Sigmoid colon (tissue), 7 donors: ENCODE results near the gene KPNA6. TPM values are rescaled to one million over a fixed set of nuclear protein-coding genes. Genes with fewer than 3 reads are reported as not detected.

ENCODE experiments used
- DNase-seq: peaks from one replicate; pipeline ENCODE4 v3.0.0-alpha.2; 2019
- H3K27ac ChIP-seq, 4 donors: fragments of 200-600 bp; sonication (generic); one replicate each; pipeline ENCODE4 v1.5.1; 2016 to 2019; ENCODE audit warnings: mild to moderate bottlenecking in 1 of 4
- H3K27me3 ChIP-seq, 3 donors: fragments of 200-600 bp; sonication (generic); one replicate each; pipeline ENCODE4 v1.5.1; 2019; ENCODE audit warnings: mild to moderate bottlenecking in 1 of 3
- H3K36me3 ChIP-seq, 4 donors: fragments of 200-600 bp; sonication (generic); one replicate each; pipeline ENCODE4 v1.5.1; 2016 to 2019
- H3K4me1 ChIP-seq, 4 donors: fragments of 200-600 bp; sonication (generic); one replicate each; pipeline ENCODE4 v1.5.1; 2017 to 2019
- H3K4me3 ChIP-seq, 4 donors: fragments of 200-600 bp; sonication (generic); one replicate each; pipeline ENCODE4 v1.5.1; 2017 to 2019; ENCODE audit warnings: mild to moderate bottlenecking in 2 of 4, moderate library complexity in 1 of 4
- H3K9me3 ChIP-seq, 4 donors: fragments of 200-600 bp in 3 of 4; sonication (generic) in 3 of 4; one replicate each; pipeline versions ENCODE4 v1.5.1 to v1.6.1; 2013 to 2019
- CTCF ChIP-seq, 4 experiments: fragments of 450-650 bp in 3 of 4; fragments of 200-600 bp in 1 of 4; IDR thresholded peaks; one replicate each; pipeline ENCODE4 v1.5.1; 2016 to 2019; ENCODE audit warnings: antibody characterized with exemption in 4 of 4, mild to moderate bottlenecking in 3 of 4, moderate library complexity in 2 of 4
- EP300 ChIP-seq, 4 donors: sonication (generic); formaldehyde crosslinking; IDR thresholded peaks; one replicate each; pipeline ENCODE4 v1.6.1; 2017; ENCODE audit warnings: antibody characterized with exemption in 4 of 4
- POLR2A ChIP-seq, 2 donors: fragments of 450-650 bp; IDR thresholded peaks; one replicate each; pipeline ENCODE4 v1.6.1; 2016; ENCODE audit warnings: antibody characterized with exemption in 2 of 2, mild to moderate bottlenecking in 2 of 2, moderate library complexity in 2 of 2
- POLR2AphosphoS5 ChIP-seq, 4 donors: sonication (generic); formaldehyde crosslinking; IDR thresholded peaks; one replicate each; pipeline ENCODE4 v1.6.1; 2017; ENCODE audit warnings: antibody characterized with exemption in 4 of 4
- WGBS, 2 donors: extraction: QIAGEN DNeasy Blood & Tissue Kit; methylation state at CpG; one replicate each; pipeline ENCODE4 v1.1.7; 2013; 5-methylcytosine and 5-hydroxymethylcytosine counted together
- intact Hi-C: fragments of 100-400 bp; cut with DNase I; formaldehyde crosslinking; loops from one replicate; pipeline ENCODE4 v1.15.1; 2023
- polyA plus RNA-seq, 3 donors: library from polyadenylated mRNA; stranded (reverse); fragments of 200-250 nt; gene quantifications; one replicate each; pipeline ENCODE4 v1.2.3, GENCODE V29; 2013
- total RNA-seq, 4 donors: library from RNA; depleted of rRNA; stranded (reverse); fragments of >200 nt; gene quantifications; one replicate each; pipeline ENCODE4 v1.1.0, GENCODE V29; 2016
- donor health status: healthy with polysubstance abuse.
- donor health status: Bipolar disorder and iron deficiency.
- donor health status: healthy.

KPNA6 gene
- total and polyA plus RNA-seq, 7 donors = 6.0 to 47.0 (median 33.4) TPM

- Histone ChIP-seq H3K27ac (no peak overlapping the region), H3K4me3 (no peak overlapping the region), H3K27me3 (no peaks in the 10 kb centered on the region), H3K4me1 (no peaks in the 10 kb centered on the region), H3K36me3 (peaks cover 0 to 64% (median 16%) of the 10 kb centered on the region in 4 donors), H3K9me3 (no peaks in the 10 kb centered on the region)
- no peak for DNase-seq
- TF ChIP-seq EP300 (IDR thresholded peaks at IDR 0.05) (no peak), POLR2AphosphoS5 (IDR thresholded peaks at IDR 0.05) (no peak), CTCF (IDR thresholded peaks at IDR 0.05) (no peak), POLR2A (IDR thresholded peaks at IDR 0.05) (no peak)
- 93 to 96% methylated on average over 9 of the region's 9 CpGs for WGBS, 2 donors
- intact Hi-C loops = no loop called here
Observed at GRCh38 chr1:32100807-32101708, 6.8 kb upstream of the KPNA6 start.

- DNase-seq = no peak
- Histone ChIP-seq H3K27me3 (no peaks in the 10 kb centered on the region), H3K27ac (no peak overlapping the region), H3K4me3 (no peak overlapping the region), H3K36me3 (peaks cover 0 to 34% (median 6%) of the 10 kb centered on the region in 4 donors), H3K9me3 (no peaks in the 10 kb centered on the region), H3K4me1 (peaks cover 0 to 11% (median 9%) of the 10 kb centered on the region in 4 donors)
- intact Hi-C loops = no loop called here
- TF ChIP-seq POLR2AphosphoS5 (IDR thresholded peaks at IDR 0.05) (no peak), EP300 (IDR thresholded peaks at IDR 0.05) (no peak), CTCF (IDR thresholded peaks at IDR 0.05) (no peak), POLR2A (IDR thresholded peaks at IDR 0.05) (no peak)
- 80 to 81% methylated on average over 4 of the region's 4 CpGs for WGBS, 2 donors
Observed at GRCh38 chr1:32104127-32104526, 3.7 kb upstream of the KPNA6 start.

- intact Hi-C loops = no loop called here
- WGBS, 2 donors = 92 to 94% methylated on average over 1 of the region's 1 CpG
- TF ChIP-seq EP300 (IDR thresholded peaks at IDR 0.05) = no peak
- TF ChIP-seq POLR2AphosphoS5 (IDR thresholded peaks at IDR 0.05) = no peak
- no peak for TF ChIP-seq POLR2A (IDR thresholded peaks at IDR 0.05)
- TF ChIP-seq CTCF (IDR thresholded peaks at IDR 0.05) = no peak
Observed at GRCh38 chr1:32105338-32105737, 2.5 kb upstream of the KPNA6 start.

GRCh38 chr1:32106663-32107275 lies 1.1 kb upstream of the KPNA6 start:
- H3K27me3 ChIP-seq = no peaks in the 10 kb centered on the region
- intact Hi-C loops = no loop called here
- H3K4me1 ChIP-seq = peaks cover 0 to 37% (median 35%) of the 10 kb centered on the region in 4 donors
- H3K27ac ChIP-seq = no peak overlapping the region
- H3K36me3 ChIP-seq = peaks cover 0 to 12% (median 0%) of the 10 kb centered on the region in 4 donors
- TF ChIP-seq EP300 (IDR thresholded peaks at IDR 0.05) (no peak), CTCF (IDR thresholded peaks at IDR 0.05) (no peak), POLR2AphosphoS5 (IDR thresholded peaks at IDR 0.05) (no peak), POLR2A (IDR thresholded peaks at IDR 0.05) (no peak)
- no peak for DNase-seq
- 88 to 93% methylated on average over 9 of the region's 9 CpGs for WGBS, 2 donors
- H3K9me3 ChIP-seq = no peaks in the 10 kb centered on the region
- H3K4me3 ChIP-seq = peak overlapping the region in 1 of 4 donors; percentile 80

More at GRCh38 chr1:32105338-32105737, 2.5 kb upstream of the KPNA6 start:
- no peak overlapping the region for H3K4me3 ChIP-seq
- no peaks in the 10 kb centered on the region for H3K9me3 ChIP-seq
- peaks cover 0 to 24% (median 3%) of the 10 kb centered on the region in 4 donors for H3K36me3 ChIP-seq
- no peaks in the 10 kb centered on the region for H3K27me3 ChIP-seq
- DNase-seq = no peak
- no peak overlapping the region for H3K27ac ChIP-seq
- peaks cover 0 to 23% (median 21%) of the 10 kb centered on the region in 4 donors for H3K4me1 ChIP-seq
